Liver (tissue), 9 donors: ENCODE measurements around the gene SYTL3. TPM values are rescaled to one million over a fixed set of nuclear protein-coding genes. Genes with fewer than 3 reads are reported as not detected.

Experiments
- DNase-seq: peaks from one replicate; pipeline ENCODE4 v3.0.0-alpha.2; 2017; ENCODE audit warnings: low spot score
- H3K27ac ChIP-seq, 2 donors: one replicate each; pipeline ENCODE4 v1.7.0; 2013; ENCODE audit warnings: inconsistent platforms in 2 of 2, low read length in 2 of 2, control low read depth in 1 of 2, low read depth in 1 of 2, mild to moderate bottlenecking in 1 of 2
- H3K27me3 ChIP-seq, 4 donors: one replicate each; pipeline versions ENCODE4 v1.6.1 to v1.7.0; 2013; ENCODE audit warnings: low read length in 3 of 4, inconsistent platforms in 1 of 4, mild to moderate bottlenecking in 1 of 4, moderate library complexity in 1 of 4; ENCODE audit not compliant: control insufficient read depth in 4 of 4, insufficient read depth in 4 of 4
- H3K36me3 ChIP-seq, 4 donors: one replicate each; pipeline versions ENCODE4 v1.6.1 to v1.7.0; 2013; ENCODE audit warnings: low read length in 3 of 4, mild to moderate bottlenecking in 3 of 4, low read depth in 1 of 4, moderate library complexity in 1 of 4; ENCODE audit not compliant: control insufficient read depth in 4 of 4, insufficient read depth in 3 of 4
- H3K4me1 ChIP-seq, 4 donors: one replicate each; pipeline versions ENCODE4 v1.6.1 to v1.7.0; 2013; ENCODE audit warnings: low read length in 3 of 4, mild to moderate bottlenecking in 3 of 4, moderate library complexity in 1 of 4; ENCODE audit not compliant: control insufficient read depth in 4 of 4, insufficient read depth in 4 of 4
- H3K4me3 ChIP-seq, 3 donors: one replicate each; pipeline versions ENCODE4 v1.6.1 to v1.7.0; 2013; ENCODE audit warnings: low read length in 3 of 3, control low read depth in 1 of 3, low read depth in 1 of 3, mild to moderate bottlenecking in 1 of 3
- H3K9ac ChIP-seq, 2 donors: one replicate each; pipeline ENCODE4 v1.7.0; 2013; ENCODE audit warnings: low read length in 2 of 2, mild to moderate bottlenecking in 2 of 2, moderate library complexity in 2 of 2, control low read depth in 1 of 2, low read depth in 1 of 2
- H3K9me3 ChIP-seq, 4 donors: one replicate each; pipeline versions ENCODE4 v1.6.1 to v1.7.0; 2013; ENCODE audit warnings: low read length in 3 of 4; ENCODE audit not compliant: control insufficient read depth in 4 of 4
- EGR1 ChIP-seq, 2 donors: IDR thresholded peaks; 2 replicates each; pipeline ENCODE4 v1.6.1; 2016 to 2018; ENCODE audit warnings: antibody characterized with exemption in 2 of 2, low read depth in 2 of 2
- FOXA1 ChIP-seq: IDR thresholded peaks from 2 replicates; pipeline ENCODE4 v1.6.1; 2016; ENCODE audit warnings: antibody characterized with exemption
- GABPA ChIP-seq, 2 donors: IDR thresholded peaks in 1 of 2; conservative IDR thresholded peaks in 1 of 2; 2 replicates each; pipeline ENCODE4 v1.6.1; 2016; ENCODE audit warnings: antibody characterized with exemption in 2 of 2, mild to moderate bottlenecking in 1 of 2, moderate library complexity in 1 of 2
- HNF4G ChIP-seq: IDR thresholded peaks from 2 replicates; pipeline ENCODE4 v1.6.1; 2016; ENCODE audit warnings: antibody characterized with exemption
- NR2F2 ChIP-seq: IDR thresholded peaks from 2 replicates; pipeline ENCODE4 v1.6.1; 2016; ENCODE audit warnings: antibody characterized with exemption
- RAD21 ChIP-seq, 2 donors: IDR thresholded peaks; 2 replicates each; pipeline ENCODE4 v1.6.1; 2016; ENCODE audit warnings: antibody characterized with exemption in 2 of 2, mild to moderate bottlenecking in 2 of 2
- RXRA ChIP-seq, 2 donors: IDR thresholded peaks; 2 replicates each; pipeline ENCODE4 v1.6.1; 2017 to 2018; ENCODE audit warnings: antibody characterized with exemption in 2 of 2, mild to moderate bottlenecking in 1 of 2
- SP1 ChIP-seq: IDR thresholded peaks from 2 replicates; pipeline ENCODE4 v1.6.1; 2018; ENCODE audit warnings: antibody characterized with exemption, mild to moderate bottlenecking
- YY1 ChIP-seq: IDR thresholded peaks from 2 replicates; pipeline ENCODE4 v1.6.1; 2016; ENCODE audit warnings: antibody characterized with exemption, mild to moderate bottlenecking
- WGBS: extraction: QIAGEN DNeasy Blood & Tissue Kit; methylation state at CpG from one replicate; pipeline ENCODE4 v1.1.7; 2013; 5-methylcytosine and 5-hydroxymethylcytosine counted together
- polyA plus RNA-seq, 2 donors: library from polyadenylated mRNA; stranded (reverse) in 1 of 2; unstranded in 1 of 2; fragments of 200-250 nt in 1 of 2; fragments of >200 nt in 1 of 2; fragmentation: Nextera tagmentation in 1 of 2; extraction: Ambion mirVana in 1 of 2; gene quantifications; one replicate each; pipeline versions ENCODE4 v1.2.1 to v1.2.3, GENCODE V29; 2013 to 2015
- total RNA-seq, 2 donors: library from RNA; depleted of rRNA; stranded (reverse); fragments of >200 nt; gene quantifications; one replicate each; pipeline ENCODE4 v1.2.3, GENCODE V29; 2014
- TF ChIP-seq, protein P1 (sequence below): IDR thresholded peaks from 2 replicates; pipeline ENCODE4 v1.6.1; 2016; ENCODE audit warnings: antibody characterized with exemption
- TF ChIP-seq, protein P2 (sequence below): IDR thresholded peaks from 2 replicates; pipeline ENCODE4 v1.6.1; 2016; ENCODE audit warnings: antibody characterized with exemption, mild to moderate bottlenecking
- TF ChIP-seq, protein P3 (sequence below): IDR thresholded peaks from 2 replicates; pipeline ENCODE4 v1.6.1; 2016; ENCODE audit warnings: antibody characterized with exemption
- TF ChIP-seq, protein P4 (sequence below): fragments of 150-350 bp; IDR thresholded peaks from 2 replicates; pipeline ENCODE4 v1.5.1; 2017; ENCODE audit warnings: improper control_type of control experiment, low read depth, low read length; ENCODE audit not compliant: missing input control
- TF ChIP-seq, protein P5 (sequence below): IDR thresholded peaks from 2 replicates; pipeline ENCODE4 v1.6.1; 2016; ENCODE audit warnings: antibody characterized with exemption
- donor health status: healthy.
- donor health status: healthy.
- donor health status: healthy.
- donor health status: healthy.
- donor health status: healthy.

The SYTL3 gene
- total and polyA plus RNA-seq, 4 donors: 0.28 to 1.7 (median 0.51) TPM

DNA sequence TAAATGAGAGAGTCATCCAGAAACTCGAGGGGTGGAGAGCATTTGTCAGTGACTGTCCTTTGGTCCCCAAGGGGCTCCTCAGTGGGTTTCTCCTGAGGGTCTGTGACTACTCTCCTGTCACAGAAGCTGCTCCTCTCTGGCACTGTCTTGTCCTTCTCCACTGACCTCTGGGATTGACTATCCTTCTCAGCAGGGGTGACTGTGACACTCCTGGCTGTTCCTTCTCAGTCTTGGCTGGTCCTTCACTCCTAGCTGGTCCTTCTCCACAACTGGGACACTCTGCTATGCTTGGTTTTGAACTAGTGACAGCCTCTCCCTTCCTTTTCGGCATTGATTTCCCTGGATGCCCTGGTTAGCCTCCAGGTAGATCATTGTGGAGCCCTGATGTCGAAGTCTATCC, 38.8 kb upstream of the SYTL3 start:
- no peak overlapping the region for H3K4me3 ChIP-seq
- no peaks in the 10 kb centered on the region for H3K27me3 ChIP-seq
- H3K27ac ChIP-seq: no peak overlapping the region
- DNase-seq: peak; percentile 23
- WGBS: 83% methylated on average over 3 of the region's 3 CpGs
- no peak overlapping the region for H3K9ac ChIP-seq
- no peak for TF ChIP-seq NR2F2
- TF ChIP-seq, protein P1, sequence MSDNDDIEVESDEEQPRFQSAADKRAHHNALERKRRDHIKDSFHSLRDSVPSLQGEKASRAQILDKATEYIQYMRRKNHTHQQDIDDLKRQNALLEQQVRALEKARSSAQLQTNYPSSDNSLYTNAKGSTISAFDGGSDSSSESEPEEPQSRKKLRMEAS: no peak
- TF ChIP-seq RXRA (IDR thresholded peaks at IDR 0.05): no peak
- no peak for TF ChIP-seq EGR1 (IDR thresholded peaks at IDR 0.05; ENCODE audit: low read depth in 2 of 2)
- TF ChIP-seq RAD21 (IDR thresholded peaks at IDR 0.05): no peak
- TF ChIP-seq, protein P2, sequence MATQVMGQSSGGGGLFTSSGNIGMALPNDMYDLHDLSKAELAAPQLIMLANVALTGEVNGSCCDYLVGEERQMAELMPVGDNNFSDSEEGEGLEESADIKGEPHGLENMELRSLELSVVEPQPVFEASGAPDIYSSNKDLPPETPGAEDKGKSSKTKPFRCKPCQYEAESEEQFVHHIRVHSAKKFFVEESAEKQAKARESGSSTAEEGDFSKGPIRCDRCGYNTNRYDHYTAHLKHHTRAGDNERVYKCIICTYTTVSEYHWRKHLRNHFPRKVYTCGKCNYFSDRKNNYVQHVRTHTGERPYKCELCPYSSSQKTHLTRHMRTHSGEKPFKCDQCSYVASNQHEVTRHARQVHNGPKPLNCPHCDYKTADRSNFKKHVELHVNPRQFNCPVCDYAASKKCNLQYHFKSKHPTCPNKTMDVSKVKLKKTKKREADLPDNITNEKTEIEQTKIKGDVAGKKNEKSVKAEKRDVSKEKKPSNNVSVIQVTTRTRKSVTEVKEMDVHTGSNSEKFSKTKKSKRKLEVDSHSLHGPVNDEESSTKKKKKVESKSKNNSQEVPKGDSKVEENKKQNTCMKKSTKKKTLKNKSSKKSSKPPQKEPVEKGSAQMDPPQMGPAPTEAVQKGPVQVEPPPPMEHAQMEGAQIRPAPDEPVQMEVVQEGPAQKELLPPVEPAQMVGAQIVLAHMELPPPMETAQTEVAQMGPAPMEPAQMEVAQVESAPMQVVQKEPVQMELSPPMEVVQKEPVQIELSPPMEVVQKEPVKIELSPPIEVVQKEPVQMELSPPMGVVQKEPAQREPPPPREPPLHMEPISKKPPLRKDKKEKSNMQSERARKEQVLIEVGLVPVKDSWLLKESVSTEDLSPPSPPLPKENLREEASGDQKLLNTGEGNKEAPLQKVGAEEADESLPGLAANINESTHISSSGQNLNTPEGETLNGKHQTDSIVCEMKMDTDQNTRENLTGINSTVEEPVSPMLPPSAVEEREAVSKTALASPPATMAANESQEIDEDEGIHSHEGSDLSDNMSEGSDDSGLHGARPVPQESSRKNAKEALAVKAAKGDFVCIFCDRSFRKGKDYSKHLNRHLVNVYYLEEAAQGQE: no peak
- TF ChIP-seq FOXA1: no peak
- TF ChIP-seq GABPA (IDR thresholded peaks at IDR 0.05 in 1 of 2, conservative IDR thresholded peaks at IDR 0.05 in 1 of 2): no peak
- TF ChIP-seq, protein P3, sequence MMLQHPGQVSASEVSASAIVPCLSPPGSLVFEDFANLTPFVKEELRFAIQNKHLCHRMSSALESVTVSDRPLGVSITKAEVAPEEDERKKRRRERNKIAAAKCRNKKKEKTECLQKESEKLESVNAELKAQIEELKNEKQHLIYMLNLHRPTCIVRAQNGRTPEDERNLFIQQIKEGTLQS: no peak
- no peak for TF ChIP-seq SP1
- TF ChIP-seq, protein P4, sequence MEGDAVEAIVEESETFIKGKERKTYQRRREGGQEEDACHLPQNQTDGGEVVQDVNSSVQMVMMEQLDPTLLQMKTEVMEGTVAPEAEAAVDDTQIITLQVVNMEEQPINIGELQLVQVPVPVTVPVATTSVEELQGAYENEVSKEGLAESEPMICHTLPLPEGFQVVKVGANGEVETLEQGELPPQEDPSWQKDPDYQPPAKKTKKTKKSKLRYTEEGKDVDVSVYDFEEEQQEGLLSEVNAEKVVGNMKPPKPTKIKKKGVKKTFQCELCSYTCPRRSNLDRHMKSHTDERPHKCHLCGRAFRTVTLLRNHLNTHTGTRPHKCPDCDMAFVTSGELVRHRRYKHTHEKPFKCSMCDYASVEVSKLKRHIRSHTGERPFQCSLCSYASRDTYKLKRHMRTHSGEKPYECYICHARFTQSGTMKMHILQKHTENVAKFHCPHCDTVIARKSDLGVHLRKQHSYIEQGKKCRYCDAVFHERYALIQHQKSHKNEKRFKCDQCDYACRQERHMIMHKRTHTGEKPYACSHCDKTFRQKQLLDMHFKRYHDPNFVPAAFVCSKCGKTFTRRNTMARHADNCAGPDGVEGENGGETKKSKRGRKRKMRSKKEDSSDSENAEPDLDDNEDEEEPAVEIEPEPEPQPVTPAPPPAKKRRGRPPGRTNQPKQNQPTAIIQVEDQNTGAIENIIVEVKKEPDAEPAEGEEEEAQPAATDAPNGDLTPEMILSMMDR: no peak
- no peak for TF ChIP-seq YY1
- TF ChIP-seq HNF4G: no peak
- TF ChIP-seq, protein P5, sequence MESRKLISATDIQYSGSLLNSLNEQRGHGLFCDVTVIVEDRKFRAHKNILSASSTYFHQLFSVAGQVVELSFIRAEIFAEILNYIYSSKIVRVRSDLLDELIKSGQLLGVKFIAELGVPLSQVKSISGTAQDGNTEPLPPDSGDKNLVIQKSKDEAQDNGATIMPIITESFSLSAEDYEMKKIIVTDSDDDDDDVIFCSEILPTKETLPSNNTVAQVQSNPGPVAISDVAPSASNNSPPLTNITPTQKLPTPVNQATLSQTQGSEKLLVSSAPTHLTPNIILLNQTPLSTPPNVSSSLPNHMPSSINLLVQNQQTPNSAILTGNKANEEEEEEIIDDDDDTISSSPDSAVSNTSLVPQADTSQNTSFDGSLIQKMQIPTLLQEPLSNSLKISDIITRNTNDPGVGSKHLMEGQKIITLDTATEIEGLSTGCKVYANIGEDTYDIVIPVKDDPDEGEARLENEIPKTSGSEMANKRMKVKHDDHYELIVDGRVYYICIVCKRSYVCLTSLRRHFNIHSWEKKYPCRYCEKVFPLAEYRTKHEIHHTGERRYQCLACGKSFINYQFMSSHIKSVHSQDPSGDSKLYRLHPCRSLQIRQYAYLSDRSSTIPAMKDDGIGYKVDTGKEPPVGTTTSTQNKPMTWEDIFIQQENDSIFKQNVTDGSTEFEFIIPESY: no peak
- no peaks in the 10 kb centered on the region for H3K4me1 ChIP-seq
- peaks cover 8 to 35% (median 22%) of the 10 kb centered on the region in 4 donors for H3K36me3 ChIP-seq
- H3K9me3 ChIP-seq: no peaks in the 10 kb centered on the region
